ENCODE measurements around the gene CENPX.

GRCh38 chr17:82016875-82017459, 5.7 kb downstream of the CENPX start:
- no peak for TF ChIP-seq POLR2A (IDR thresholded peaks at IDR 0.05; ENCODE audit: low read depth, low read length)
- TF ChIP-seq POLR2AphosphoS5 (IDR thresholded peaks at IDR 0.05; ENCODE audit: low read depth, low read length), result no peak
- no peak for TF ChIP-seq TAF1 (IDR thresholded peaks at IDR 0.05; ENCODE audit: low read depth, low read length)
- TF ChIP-seq POU2F2 (IDR thresholded peaks at IDR 0.05; ENCODE audit: low read depth, low read length), result no peak

All from GM12891 (cell line).